ENCODE results near the gene PTPRM. TPM values are rescaled to one million over a fixed set of nuclear protein-coding genes. Genes with fewer than 3 reads are reported as not detected.

Gene PTPRM
- total RNA-seq, 4 donors from 2014 or later: 81.5 to 98.9 (median 86.8) TPM

DNA sequence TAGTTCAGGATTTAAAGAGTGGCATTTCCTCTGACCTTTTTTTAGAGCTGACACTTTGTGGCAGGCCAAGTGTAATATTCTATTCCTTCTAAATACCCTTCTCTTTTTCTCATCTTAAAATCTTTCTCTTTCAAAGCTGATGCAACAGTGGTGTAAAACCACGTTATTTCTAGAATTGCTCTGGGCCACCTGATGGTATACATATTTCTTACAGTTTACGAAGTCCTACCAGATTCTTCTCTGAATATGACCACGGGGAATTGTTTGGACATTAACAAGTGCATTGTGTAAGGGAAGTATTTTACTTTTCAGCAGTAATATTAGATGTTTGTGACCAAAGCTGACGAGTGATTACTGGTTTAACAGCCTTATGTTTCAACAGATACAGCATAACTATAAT is 109.9 kb downstream of the PTPRM start:
- Histone ChIP-seq H3K4me3 (no peak overlapping the region), H3K4me1 (peaks cover 0 to 34% (median 0%) of the 10 kb centered on the region in 3 donors), H3K9me3 (no peaks in the 10 kb centered on the region), H3K27me3 (no peaks in the 10 kb centered on the region), H3K27ac (no peak overlapping the region), H3K36me3 (no peaks in the 10 kb centered on the region)
- TF ChIP-seq POLR2AphosphoS5 (IDR thresholded peaks at IDR 0.05) (no peak), EP300 (IDR thresholded peaks at IDR 0.05) (no peak), POLR2A (IDR thresholded peaks at IDR 0.05) (no peak)
- TF ChIP-seq, protein P1, sequence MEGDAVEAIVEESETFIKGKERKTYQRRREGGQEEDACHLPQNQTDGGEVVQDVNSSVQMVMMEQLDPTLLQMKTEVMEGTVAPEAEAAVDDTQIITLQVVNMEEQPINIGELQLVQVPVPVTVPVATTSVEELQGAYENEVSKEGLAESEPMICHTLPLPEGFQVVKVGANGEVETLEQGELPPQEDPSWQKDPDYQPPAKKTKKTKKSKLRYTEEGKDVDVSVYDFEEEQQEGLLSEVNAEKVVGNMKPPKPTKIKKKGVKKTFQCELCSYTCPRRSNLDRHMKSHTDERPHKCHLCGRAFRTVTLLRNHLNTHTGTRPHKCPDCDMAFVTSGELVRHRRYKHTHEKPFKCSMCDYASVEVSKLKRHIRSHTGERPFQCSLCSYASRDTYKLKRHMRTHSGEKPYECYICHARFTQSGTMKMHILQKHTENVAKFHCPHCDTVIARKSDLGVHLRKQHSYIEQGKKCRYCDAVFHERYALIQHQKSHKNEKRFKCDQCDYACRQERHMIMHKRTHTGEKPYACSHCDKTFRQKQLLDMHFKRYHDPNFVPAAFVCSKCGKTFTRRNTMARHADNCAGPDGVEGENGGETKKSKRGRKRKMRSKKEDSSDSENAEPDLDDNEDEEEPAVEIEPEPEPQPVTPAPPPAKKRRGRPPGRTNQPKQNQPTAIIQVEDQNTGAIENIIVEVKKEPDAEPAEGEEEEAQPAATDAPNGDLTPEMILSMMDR (IDR thresholded peaks at IDR 0.05): no peak
- WGBS, 2 donors (ENCODE audit: low coverage in 1 of 2): 66 to 68% methylated on average over 3 to 4 of the region's 4 CpGs
- no peak for ATAC-seq

DNA sequence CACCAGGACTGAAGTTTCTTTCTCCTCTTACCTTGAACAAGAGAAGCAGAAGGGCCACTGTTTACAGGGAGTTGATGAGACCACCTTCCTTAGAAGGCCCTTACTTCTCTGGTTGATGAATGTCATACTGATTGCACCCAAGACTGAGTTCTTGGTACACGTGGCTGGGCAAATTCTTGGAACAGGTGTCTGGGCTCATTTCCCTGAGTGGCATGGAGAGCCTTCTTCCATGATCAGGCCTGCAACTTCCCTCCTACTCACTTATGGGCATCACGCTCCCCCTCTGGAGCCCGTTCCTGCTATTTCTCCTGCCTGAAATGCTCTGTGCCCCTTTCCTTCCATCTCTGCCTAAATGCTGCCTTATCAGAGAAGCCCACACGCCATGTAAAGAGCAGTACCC is 110.3 kb downstream of the PTPRM start:
- TF ChIP-seq, protein P1 (IDR thresholded peaks at IDR 0.05): no peak
- no peak for TF ChIP-seq EP300 (IDR thresholded peaks at IDR 0.05)
- TF ChIP-seq POLR2A (IDR thresholded peaks at IDR 0.05): no peak
- no peak for TF ChIP-seq POLR2AphosphoS5 (IDR thresholded peaks at IDR 0.05)
- H3K36me3 ChIP-seq: no peaks in the 10 kb centered on the region
- no peak overlapping the region for H3K4me3 ChIP-seq
- peaks cover 0 to 35% (median 0%) of the 10 kb centered on the region in 3 donors for H3K4me1 ChIP-seq
- WGBS, 2 donors (ENCODE audit: low coverage in 1 of 2): 86 to 97% methylated on average over 3 to 4 of the region's 4 CpGs
- no peaks in the 10 kb centered on the region for H3K9me3 ChIP-seq
- H3K27ac ChIP-seq: no peak overlapping the region
- H3K27me3 ChIP-seq: no peaks in the 10 kb centered on the region
- ATAC-seq: no peak

DNA sequence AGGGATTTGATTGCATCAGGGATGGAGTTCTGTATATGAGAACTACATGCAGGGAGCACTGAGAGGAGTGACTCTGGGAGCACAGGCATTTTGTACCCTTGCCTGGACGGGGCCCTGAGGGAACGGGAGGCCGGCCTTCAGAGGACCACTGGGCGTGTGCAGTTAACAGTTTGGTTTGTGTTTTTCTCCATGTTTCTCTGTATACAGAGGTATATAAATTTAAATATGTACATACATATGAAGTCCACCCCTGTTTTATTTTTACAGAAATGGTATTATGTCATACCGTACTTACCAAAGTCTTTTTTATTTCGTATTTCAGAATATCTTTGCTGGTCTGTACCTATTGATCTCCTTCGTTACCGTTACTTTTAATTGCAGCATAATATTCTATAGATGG is 111.3 kb downstream of the PTPRM start:
- H3K4me3 ChIP-seq: no peak overlapping the region
- 87 to 96% methylated on average over 7 to 8 of the region's 8 CpGs for WGBS, 2 donors (ENCODE audit: low coverage in 1 of 2)
- no peaks in the 10 kb centered on the region for H3K27me3 ChIP-seq
- peaks cover 0 to 35% (median 0%) of the 10 kb centered on the region in 3 donors for H3K4me1 ChIP-seq
- no peak overlapping the region for H3K27ac ChIP-seq
- TF ChIP-seq POLR2A (IDR thresholded peaks at IDR 0.05): no peak
- TF ChIP-seq, protein P1 (IDR thresholded peaks at IDR 0.05): no peak
- no peak for TF ChIP-seq POLR2AphosphoS5 (IDR thresholded peaks at IDR 0.05)
- TF ChIP-seq EP300 (IDR thresholded peaks at IDR 0.05): no peak
- ATAC-seq: no peak
- no peaks in the 10 kb centered on the region for H3K9me3 ChIP-seq
- no peaks in the 10 kb centered on the region for H3K36me3 ChIP-seq

DNA sequence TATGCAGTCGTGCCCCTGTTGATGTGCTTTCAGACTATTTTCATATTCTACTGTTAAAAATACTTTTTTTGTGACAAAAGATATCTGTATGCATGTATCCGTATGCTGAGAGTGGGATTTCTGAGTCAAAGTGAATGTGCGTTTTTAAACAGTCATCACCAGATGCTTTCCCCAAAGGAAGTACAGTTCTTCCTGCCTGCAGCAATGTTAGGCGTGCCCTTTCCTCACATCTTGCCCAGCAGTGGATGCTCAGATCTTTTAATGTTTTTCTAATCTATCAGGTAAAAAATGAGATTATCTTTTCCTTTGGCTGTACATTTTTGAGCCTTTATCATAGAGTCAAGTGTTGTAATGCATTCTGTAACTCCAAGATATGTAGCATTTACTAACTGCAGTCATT is 111.7 kb downstream of the PTPRM start:
- no peak for TF ChIP-seq EP300 (IDR thresholded peaks at IDR 0.05)
- H3K9me3 ChIP-seq: no peaks in the 10 kb centered on the region
- no peak overlapping the region for H3K4me3 ChIP-seq
- no peaks in the 10 kb centered on the region for H3K27me3 ChIP-seq
- peaks cover 0 to 35% (median 0%) of the 10 kb centered on the region in 3 donors for H3K4me1 ChIP-seq
- H3K27ac ChIP-seq: no peak overlapping the region
- WGBS, 2 donors (ENCODE audit: low coverage in 1 of 2): 79 to 84% methylated on average over 4 of the region's 4 CpGs
- ATAC-seq: no peak
- H3K36me3 ChIP-seq: no peaks in the 10 kb centered on the region

DNA sequence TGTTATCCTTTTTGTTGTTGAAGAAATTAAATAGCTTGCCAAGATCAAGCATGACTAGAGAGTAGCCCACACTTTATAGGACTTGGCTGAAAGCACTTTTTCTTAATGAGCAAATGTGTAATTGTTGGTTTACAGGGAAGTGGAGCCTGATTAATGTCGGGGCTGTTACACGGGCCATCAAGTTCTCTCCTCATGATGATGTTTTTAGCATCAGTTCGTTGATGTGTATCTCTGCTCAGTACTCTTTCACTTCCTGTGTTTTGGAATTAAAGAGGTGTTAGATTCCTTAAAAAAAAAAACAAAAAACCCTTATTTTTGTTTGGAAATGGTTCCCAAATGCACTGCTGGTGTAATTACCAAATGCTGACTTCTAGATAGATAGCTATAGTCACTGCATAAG is 114.2 kb downstream of the PTPRM start:
- H3K4me3 ChIP-seq: no peak overlapping the region
- H3K4me1 ChIP-seq: peaks cover 0 to 33% (median 0%) of the 10 kb centered on the region in 3 donors
- H3K27me3 ChIP-seq: no peaks in the 10 kb centered on the region
- no peaks in the 10 kb centered on the region for H3K36me3 ChIP-seq
- H3K27ac ChIP-seq: no peak overlapping the region
- 77 to 78% methylated on average over 3 of the region's 3 CpGs for WGBS, 2 donors (ENCODE audit: low coverage in 1 of 2)
- H3K9me3 ChIP-seq: no peaks in the 10 kb centered on the region
- TF ChIP-seq POLR2AphosphoS5 (IDR thresholded peaks at IDR 0.05) (no peak), POLR2A (IDR thresholded peaks at IDR 0.05) (no peak), EP300 (IDR thresholded peaks at IDR 0.05) (no peak)
- TF ChIP-seq, protein P1 (IDR thresholded peaks at IDR 0.05): no peak
- ATAC-seq: no peak

Data from gastroesophageal sphincter (tissue), 4 donors.